AG09309 (cell line): ENCODE data around the gene C12orf60.

ENCODE experiments used
- DNase-seq: peaks from one replicate; pipeline ENCODE4 v3.0.0-alpha.2; 2010; ENCODE audit warnings: low read depth
- H3K4me3 ChIP-seq: 2 replicates; pipeline ENCODE4 v1.5.1; 2011; ENCODE audit warnings: mild to moderate bottlenecking, low read depth, low read length, moderate library complexity; ENCODE audit not compliant: control insufficient read depth
- TF ChIP-seq, protein P1 (sequence below): IDR thresholded peaks from 2 replicates; pipeline ENCODE4 v1.5.1; 2011; ENCODE audit warnings: mild to moderate bottlenecking, low read depth, low read length, inconsistent platforms; ENCODE audit not compliant: insufficient read depth, control insufficient read depth; ENCODE audit errors: missing control alignments

C12orf60 gene

GRCh38 chr12:14846876-14847580 lies 43.6 kb downstream of the C12orf60 start:
- H3K4me3 ChIP-seq: no peak overlapping the region
- TF ChIP-seq, protein P1, sequence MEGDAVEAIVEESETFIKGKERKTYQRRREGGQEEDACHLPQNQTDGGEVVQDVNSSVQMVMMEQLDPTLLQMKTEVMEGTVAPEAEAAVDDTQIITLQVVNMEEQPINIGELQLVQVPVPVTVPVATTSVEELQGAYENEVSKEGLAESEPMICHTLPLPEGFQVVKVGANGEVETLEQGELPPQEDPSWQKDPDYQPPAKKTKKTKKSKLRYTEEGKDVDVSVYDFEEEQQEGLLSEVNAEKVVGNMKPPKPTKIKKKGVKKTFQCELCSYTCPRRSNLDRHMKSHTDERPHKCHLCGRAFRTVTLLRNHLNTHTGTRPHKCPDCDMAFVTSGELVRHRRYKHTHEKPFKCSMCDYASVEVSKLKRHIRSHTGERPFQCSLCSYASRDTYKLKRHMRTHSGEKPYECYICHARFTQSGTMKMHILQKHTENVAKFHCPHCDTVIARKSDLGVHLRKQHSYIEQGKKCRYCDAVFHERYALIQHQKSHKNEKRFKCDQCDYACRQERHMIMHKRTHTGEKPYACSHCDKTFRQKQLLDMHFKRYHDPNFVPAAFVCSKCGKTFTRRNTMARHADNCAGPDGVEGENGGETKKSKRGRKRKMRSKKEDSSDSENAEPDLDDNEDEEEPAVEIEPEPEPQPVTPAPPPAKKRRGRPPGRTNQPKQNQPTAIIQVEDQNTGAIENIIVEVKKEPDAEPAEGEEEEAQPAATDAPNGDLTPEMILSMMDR: no peak
- no peak for DNase-seq

DNA sequence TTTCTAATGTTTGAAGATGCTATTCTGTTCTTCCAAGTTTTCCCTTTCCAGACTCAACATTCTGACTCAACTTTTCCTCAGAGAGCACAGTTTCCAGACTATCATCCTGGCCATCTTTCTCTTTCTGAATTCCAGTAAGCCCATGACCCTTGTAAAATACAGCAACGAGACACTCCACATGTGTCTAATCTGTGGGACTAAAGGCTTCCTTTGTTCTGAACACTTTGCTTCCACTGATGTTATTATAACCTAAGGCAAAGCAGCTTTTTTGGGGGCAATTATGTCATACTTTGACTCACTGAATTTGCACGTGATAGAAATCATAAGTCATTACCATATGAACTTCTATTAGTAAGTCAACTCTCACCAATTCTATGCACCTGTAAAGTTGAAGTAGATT lies 46.2 kb downstream of the C12orf60 start:
- DNase-seq: no peak
- TF ChIP-seq, protein P1: no peak
- no peak overlapping the region for H3K4me3 ChIP-seq

DNA sequence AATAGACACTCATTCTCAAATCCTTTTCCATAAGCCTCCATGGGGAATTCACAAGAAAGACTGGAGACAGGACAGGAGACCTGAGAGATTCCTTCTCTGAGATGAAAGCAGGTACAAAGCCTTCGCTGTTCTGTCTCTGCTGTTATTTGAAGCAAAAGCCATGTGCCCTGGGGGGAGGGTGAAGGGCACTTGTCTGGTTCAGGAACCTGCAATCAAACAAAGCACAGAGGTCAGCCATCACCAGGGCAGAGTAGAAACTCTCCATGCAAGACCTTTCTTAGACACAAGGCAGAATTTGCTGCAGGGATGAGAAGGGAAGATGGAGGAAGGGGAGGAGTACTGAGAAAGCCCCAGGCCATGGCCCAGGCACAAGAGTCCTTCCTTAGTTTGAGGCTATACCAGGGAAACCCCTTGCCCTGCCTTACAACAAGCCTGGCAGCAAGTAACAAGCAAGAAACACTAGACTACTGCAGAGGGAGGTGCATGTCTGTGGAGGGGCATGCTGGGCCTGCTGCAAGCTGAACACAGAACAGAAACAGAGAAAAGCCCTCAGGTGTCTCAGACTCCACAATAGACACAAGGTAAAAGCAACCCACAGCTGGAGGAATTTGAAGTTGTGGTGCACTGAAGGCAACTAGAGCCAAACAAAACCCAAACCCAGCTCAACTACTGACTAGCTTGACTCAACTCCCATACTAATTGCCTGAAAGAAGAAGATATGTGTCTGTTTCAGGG lies 47.6 kb downstream of the C12orf60 start:
- H3K4me3 ChIP-seq: no peak overlapping the region
- no peak for DNase-seq
- TF ChIP-seq, protein P1: no peak

GRCh38 chr12:14852880-14853279 lies 49.4 kb downstream of the C12orf60 start:
- TF ChIP-seq, protein P1: no peak
- no peak overlapping the region for H3K4me3 ChIP-seq
- no peak for DNase-seq

- TF ChIP-seq, protein P1: no peak
- no peak for DNase-seq
- no peak overlapping the region for H3K4me3 ChIP-seq
Measured at GRCh38 chr12:14853961-14854360, 50.5 kb downstream of the C12orf60 start.

GRCh38 chr12:14854586-14855183 lies 51.2 kb downstream of the C12orf60 start:
- TF ChIP-seq, protein P1: no peak
- no peak for DNase-seq
- no peak overlapping the region for H3K4me3 ChIP-seq
